ENCODE results near the gene PAOX. TPM values are rescaled to one million over a fixed set of nuclear protein-coding genes. Genes with fewer than 3 reads are reported as not detected.
"Not testable (repeated sequence)": the region's sequence is repeated elsewhere in the genome, so short reads cannot be mapped to it uniquely, and the experiment has no call there.

The PAOX gene
- total and polyA plus RNA-seq, 9 of the 15 experiments (the other 6 are each of a cell fraction or from before 2014, with no cell fraction given), result 0.80 to 6.4 (median 2.6) TPM

- TF ChIP-seq, protein P1, sequence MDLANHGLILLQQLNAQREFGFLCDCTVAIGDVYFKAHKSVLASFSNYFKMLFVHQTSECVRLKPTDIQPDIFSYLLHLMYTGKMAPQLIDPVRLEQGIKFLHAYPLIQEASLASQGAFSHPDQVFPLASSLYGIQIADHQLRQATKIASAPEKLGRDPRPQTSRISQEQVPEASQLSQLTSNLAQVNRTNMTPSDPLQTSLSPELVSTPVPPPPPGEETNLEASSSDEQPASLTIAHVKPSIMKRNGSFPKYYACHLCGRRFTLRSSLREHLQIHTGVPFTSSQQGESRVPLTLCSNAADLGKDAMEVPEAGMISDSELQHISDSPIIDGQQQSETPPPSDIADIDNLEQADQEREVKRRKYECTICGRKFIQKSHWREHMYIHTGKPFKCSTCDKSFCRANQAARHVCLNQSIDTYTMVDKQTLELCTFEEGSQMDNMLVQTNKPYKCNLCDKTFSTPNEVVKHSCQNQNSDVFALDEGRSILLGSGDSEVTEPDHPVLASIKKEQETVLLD (IDR thresholded peaks at IDR 0.05), result no peak
- TF ChIP-seq MAFK (IDR thresholded peaks at IDR 0.05; ENCODE audit: low read length) (no peak), CBFB (CRISPR knock-in tag; IDR thresholded peaks at IDR 0.05) (no peak), CREM (IDR thresholded peaks at IDR 0.05; ENCODE audit: low read depth) (no peak), ZNF324 (CRISPR knock-in tag; IDR thresholded peaks at IDR 0.05) (no peak), ATF4 (CRISPR knock-in tag; IDR thresholded peaks at IDR 0.05) (no peak)
Measured at GRCh38 chr10:133422223-133422806, 43.3 kb downstream of the PAOX start (continued).

GRCh38 chr10:133422807-133423771 lies 44.0 kb downstream of the PAOX start:
- no TSS peak for BruUV-seq (replicated peaks)
- TF ChIP-seq HBP1 (CRISPR knock-in tag; IDR thresholded peaks at IDR 0.05), result no peak
- 95% methylated on average over 12 of the region's 88 CpGs for whole genome bisulfite sequencing (ENCODE audit: insufficient coverage, low coverage, missing lambda C conversion rate)
- ChIA-PET POLR2A (no interaction called here), CTCF (ENCODE audit: low intra/inter-chr PET ratio) (no interaction called here)
- in situ Hi-C loops (cut with MboI), result no loop called here
- intact Hi-C loops (cut with micrococcal nuclease), result no loop called here
- no peak for ATAC-seq
- Histone ChIP-seq H3K4me3 (no peak overlapping the region), H3K36me3 (ENCODE audit: control insufficient read depth, insufficient read depth, low read length) (no peaks in the 10 kb centered on the region), H3K27me3 (ENCODE audit: control insufficient read depth in 2 of 2, insufficient read depth in 2 of 2, low read length in 2 of 2) (no peaks in the 10 kb centered on the region), H3K9me1 (ENCODE audit: control insufficient read depth, insufficient read depth, low read length) (no peaks in the 10 kb centered on the region), H3K27ac (ENCODE audit: extremely low read depth, low read depth, low read length) (no peak overlapping the region), H3K4me1 (replicated peaks in 1 of 2; ENCODE audit: control insufficient read depth in 2 of 2, insufficient read depth in 2 of 2, low read length in 2 of 2) (no peaks in the 10 kb centered on the region), H3K9me3 (replicated peaks; ENCODE audit: control insufficient read depth, insufficient read depth, low read depth, low read length) (no peaks in the 10 kb centered on the region), H3K79me2 (ENCODE audit: control insufficient read depth, insufficient read depth, low read length) (no peaks in the 10 kb centered on the region), H3K4me2 (ENCODE audit: insufficient read depth, low read length) (no peak overlapping the region), H2AFZ (ENCODE audit: low read depth, low read length) (no peak overlapping the region), H3K9ac (ENCODE audit: insufficient read depth in 1 of 2, low read depth in 2 of 2, low read length in 2 of 2) (no peak overlapping the region), H4K20me1 (replicated peaks; ENCODE audit: control insufficient read depth, insufficient read depth, low read length) (no peaks in the 10 kb centered on the region)
- FAIRE-seq, result no peak
- no peak for DNase-seq (ENCODE audit: extremely low read depth in 1 of 4, low spot score in 3 of 4)

DNA sequence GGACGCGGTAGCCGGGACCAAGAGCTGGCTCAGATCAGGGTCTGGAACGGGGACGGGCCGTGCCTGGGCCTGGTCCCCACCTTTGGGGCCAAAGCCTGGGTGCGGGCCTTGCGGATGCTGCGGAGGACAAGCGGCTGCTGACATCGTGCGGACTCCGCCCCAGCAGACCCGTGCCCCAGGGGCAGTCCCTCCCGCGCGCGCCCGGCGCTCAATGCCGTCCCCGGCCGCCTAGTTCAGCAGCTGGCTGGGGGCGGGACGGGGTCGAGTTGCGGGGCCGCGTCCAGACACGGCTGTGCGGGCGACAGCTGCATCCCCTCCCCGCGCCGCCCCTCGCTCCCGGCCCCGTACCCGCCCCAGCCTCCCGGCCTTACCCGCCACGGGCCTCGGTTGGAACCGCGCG lies 45.0 kb downstream of the PAOX start:
- FAIRE-seq; ATAC-seq; H3K27ac ChIP-seq (ENCODE audit: extremely low read depth, low read depth, low read length); H3K9ac ChIP-seq (ENCODE audit: insufficient read depth in 1 of 2, low read depth in 2 of 2, low read length in 2 of 2); CTCF ChIA-PET (ENCODE audit: low intra/inter-chr PET ratio); H3K27me3 ChIP-seq (ENCODE audit: control insufficient read depth in 2 of 2, insufficient read depth in 2 of 2, low read length in 2 of 2); BruUV-seq (replicated peaks); H3K4me3 ChIP-seq; H3K79me2 ChIP-seq (ENCODE audit: control insufficient read depth, insufficient read depth, low read length); in situ Hi-C loops (cut with MboI); H3K9me3 ChIP-seq (replicated peaks; ENCODE audit: control insufficient read depth, insufficient read depth, low read depth, low read length); H3K4me1 ChIP-seq (replicated peaks in 1 of 2; ENCODE audit: control insufficient read depth in 2 of 2, insufficient read depth in 2 of 2, low read length in 2 of 2); H3K9me1 ChIP-seq (ENCODE audit: control insufficient read depth, insufficient read depth, low read length); H3K4me2 ChIP-seq (ENCODE audit: insufficient read depth, low read length); POLR2A ChIA-PET; DNase-seq (ENCODE audit: extremely low read depth in 1 of 4, low spot score in 3 of 4); intact Hi-C loops (cut with micrococcal nuclease); H3K36me3 ChIP-seq (ENCODE audit: control insufficient read depth, insufficient read depth, low read length); H2AFZ ChIP-seq (ENCODE audit: low read depth, low read length); H4K20me1 ChIP-seq (replicated peaks; ENCODE audit: control insufficient read depth, insufficient read depth, low read length): not testable (repeated sequence)
- no CpG with 5 or more reads among the region's 46 CpGs for WGBS (ENCODE audit: insufficient coverage, low coverage, missing lambda C conversion rate)

All from K562 (cell line).